Measurements from ENCODE around the gene FCN1.

DNA sequence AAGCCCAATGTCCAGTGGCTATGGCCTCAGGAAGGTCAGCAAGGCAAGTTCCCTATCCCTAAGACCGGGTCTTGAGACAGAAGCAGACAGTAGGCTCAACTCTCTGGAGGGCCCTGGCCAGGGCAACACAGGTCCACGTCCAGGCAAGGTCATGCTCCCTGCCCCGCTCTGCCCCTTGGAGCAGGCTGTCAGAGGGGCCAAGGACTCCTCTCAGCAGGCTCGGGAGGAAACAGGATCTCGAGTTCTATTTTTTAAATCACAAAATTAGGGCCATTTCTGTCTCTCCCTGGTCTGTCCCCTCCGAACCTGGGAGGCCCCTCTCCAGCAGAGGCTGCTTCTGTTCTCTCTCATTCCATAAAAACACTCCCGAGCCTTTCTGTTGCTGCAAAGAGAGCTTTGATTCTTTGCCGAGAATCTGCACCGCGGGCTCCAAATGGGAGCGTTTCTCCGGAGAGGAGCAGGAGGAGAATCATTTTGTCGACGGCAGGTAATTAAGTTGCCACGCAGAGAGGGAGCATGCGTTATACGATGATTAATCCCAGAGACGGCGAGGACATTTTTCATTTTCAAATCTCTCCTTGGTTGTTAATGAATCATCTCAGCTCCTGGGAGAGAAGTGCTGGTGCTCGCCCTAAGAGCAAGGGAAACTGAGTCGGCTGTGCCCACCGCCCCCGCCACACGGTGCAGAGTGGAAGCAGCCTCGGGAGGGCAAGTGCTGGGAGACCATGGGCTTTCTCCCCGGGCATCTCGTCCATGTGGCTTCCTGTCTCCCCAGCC, 24.5 kb upstream of the FCN1 start:
- TF ChIP-seq JUND (IDR thresholded peaks at IDR 0.05; ENCODE audit: borderline replicate concordance, low read depth, low read length) = no peak
- TF ChIP-seq JUND (tag; IDR thresholded peaks at IDR 0.05; ENCODE audit: borderline replicate concordance, low read depth, low read length) = no peak
- no peak for TF ChIP-seq CC2D1A (IDR thresholded peaks at IDR 0.05)
- TF ChIP-seq, protein P1, sequence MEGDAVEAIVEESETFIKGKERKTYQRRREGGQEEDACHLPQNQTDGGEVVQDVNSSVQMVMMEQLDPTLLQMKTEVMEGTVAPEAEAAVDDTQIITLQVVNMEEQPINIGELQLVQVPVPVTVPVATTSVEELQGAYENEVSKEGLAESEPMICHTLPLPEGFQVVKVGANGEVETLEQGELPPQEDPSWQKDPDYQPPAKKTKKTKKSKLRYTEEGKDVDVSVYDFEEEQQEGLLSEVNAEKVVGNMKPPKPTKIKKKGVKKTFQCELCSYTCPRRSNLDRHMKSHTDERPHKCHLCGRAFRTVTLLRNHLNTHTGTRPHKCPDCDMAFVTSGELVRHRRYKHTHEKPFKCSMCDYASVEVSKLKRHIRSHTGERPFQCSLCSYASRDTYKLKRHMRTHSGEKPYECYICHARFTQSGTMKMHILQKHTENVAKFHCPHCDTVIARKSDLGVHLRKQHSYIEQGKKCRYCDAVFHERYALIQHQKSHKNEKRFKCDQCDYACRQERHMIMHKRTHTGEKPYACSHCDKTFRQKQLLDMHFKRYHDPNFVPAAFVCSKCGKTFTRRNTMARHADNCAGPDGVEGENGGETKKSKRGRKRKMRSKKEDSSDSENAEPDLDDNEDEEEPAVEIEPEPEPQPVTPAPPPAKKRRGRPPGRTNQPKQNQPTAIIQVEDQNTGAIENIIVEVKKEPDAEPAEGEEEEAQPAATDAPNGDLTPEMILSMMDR (IDR thresholded peaks at IDR 0.05 in 2 of 3, conservative IDR thresholded peaks at IDR 0.05 in 1 of 3; ENCODE audit: insufficient read depth in 2 of 3, low read depth in 1 of 3, low read length in 3 of 3) = no peak
- no peak for TF ChIP-seq EZH2 (IDR thresholded peaks at IDR 0.05; ENCODE audit: borderline replicate concordance, low read depth, low read length)
- TF ChIP-seq, protein P2, sequence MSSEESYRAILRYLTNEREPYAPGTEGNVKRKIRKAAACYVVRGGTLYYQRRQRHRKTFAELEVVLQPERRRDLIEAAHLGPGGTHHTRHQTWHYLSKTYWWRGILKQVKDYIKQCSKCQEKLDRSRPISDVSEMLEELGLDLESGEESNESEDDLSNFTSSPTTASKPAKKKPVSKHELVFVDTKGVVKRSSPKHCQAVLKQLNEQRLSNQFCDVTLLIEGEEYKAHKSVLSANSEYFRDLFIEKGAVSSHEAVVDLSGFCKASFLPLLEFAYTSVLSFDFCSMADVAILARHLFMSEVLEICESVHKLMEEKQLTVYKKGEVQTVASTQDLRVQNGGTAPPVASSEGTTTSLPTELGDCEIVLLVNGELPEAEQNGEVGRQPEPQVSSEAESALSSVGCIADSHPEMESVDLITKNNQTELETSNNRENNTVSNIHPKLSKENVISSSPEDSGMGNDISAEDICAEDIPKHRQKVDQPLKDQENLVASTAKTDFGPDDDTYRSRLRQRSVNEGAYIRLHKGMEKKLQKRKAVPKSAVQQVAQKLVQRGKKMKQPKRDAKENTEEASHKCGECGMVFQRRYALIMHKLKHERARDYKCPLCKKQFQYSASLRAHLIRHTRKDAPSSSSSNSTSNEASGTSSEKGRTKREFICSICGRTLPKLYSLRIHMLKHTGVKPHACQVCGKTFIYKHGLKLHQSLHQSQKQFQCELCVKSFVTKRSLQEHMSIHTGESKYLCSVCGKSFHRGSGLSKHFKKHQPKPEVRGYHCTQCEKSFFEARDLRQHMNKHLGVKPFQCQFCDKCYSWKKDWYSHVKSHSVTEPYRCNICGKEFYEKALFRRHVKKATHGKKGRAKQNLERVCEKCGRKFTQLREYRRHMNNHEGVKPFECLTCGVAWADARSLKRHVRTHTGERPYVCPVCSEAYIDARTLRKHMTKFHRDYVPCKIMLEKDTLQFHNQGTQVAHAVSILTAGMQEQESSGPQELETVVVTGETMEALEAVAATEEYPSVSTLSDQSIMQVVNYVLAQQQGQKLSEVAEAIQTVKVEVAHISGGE (CRISPR knock-in tag; IDR thresholded peaks at IDR 0.05) = no peak
- TF ChIP-seq, protein P3, sequence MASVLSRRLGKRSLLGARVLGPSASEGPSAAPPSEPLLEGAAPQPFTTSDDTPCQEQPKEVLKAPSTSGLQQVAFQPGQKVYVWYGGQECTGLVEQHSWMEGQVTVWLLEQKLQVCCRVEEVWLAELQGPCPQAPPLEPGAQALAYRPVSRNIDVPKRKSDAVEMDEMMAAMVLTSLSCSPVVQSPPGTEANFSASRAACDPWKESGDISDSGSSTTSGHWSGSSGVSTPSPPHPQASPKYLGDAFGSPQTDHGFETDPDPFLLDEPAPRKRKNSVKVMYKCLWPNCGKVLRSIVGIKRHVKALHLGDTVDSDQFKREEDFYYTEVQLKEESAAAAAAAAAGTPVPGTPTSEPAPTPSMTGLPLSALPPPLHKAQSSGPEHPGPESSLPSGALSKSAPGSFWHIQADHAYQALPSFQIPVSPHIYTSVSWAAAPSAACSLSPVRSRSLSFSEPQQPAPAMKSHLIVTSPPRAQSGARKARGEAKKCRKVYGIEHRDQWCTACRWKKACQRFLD (CRISPR knock-in tag; IDR thresholded peaks at IDR 0.05) = no peak
- no peak for TF ChIP-seq KDM2B (CRISPR knock-in tag; IDR thresholded peaks at IDR 0.05)
- no peak for TF ChIP-seq EHMT2 (IDR thresholded peaks at IDR 0.05)
- no peak for TF ChIP-seq ZSCAN32 (CRISPR knock-in tag; IDR thresholded peaks at IDR 0.05)
